GM19463 (cell line): Measurements from ENCODE around the gene CCNL1.

Experiments used
- ATAC-seq: cut with Tn5 transposase; IDR thresholded peaks from one replicate; pipeline ENCODE4 v1.9.1; 2021; ENCODE audit warnings: mild to moderate bottlenecking, moderate library complexity; ENCODE audit not compliant: unreplicated experiment

Gene CCNL1

DNA sequence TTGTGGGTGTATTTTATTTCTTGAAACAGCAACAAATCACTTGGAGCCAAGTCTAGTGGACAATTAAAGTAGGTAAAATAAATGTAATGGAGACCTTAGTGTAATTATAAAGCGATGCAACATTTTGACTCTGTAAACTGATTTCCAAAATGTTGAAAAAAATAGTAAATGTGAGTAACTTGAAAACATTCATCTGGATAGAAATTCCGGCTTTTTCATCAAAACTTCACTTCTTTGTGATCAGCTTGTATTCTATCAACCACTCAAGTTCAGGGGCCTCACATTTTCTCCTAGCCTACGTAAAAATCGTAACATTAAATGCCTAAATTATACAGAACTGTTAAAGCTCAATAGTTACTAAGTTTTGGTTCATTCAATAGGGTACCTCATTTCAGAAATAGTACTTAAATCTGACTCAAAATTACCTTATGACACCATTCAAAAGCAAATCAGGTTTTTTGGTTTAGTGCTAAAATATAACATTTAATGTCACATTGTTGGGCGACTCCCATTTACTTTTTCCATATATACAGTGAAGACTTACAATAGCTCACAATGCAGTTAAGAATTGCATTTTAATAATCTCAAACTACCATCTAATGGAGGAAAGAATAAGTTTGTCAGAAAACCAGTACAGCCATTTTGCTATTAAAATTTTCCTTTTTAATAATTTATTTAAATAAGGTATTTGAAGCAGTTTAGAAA, 12.7 kb downstream of the CCNL1 start:
- ATAC-seq, result no peak

DNA sequence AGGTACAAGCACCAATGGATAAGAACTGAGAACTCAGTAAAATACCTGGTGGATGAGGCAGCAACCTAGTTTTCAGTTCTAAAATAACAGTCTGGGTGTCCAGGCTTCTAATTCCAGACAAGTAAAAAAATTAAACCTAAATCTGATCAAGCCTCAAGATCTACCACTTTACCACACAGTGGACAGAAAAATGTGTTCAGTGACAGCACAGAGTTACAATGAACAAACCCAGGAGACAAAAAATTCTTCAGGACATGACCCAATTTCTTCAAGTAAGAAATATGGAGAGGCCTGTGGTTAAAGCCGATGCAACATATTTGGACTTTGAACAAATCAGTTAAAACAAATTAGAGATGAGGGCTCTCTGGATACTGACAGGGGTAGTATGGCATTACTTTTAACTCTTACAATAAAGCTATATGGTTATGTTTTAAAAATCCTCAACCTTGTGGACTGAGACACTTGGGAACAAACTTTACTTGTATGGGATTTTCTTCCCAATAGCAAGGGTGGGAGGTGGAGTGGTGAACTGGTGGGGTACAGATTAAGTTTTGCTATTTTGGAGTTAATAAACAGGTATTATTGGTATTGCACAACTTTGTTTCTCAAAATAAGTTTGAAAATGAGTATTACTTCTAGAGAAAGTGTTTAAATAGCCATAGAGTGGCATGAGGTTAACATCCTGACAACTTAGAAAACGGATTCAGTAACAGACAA, 14.2 kb downstream of the CCNL1 start:
- ATAC-seq, result no peak

DNA sequence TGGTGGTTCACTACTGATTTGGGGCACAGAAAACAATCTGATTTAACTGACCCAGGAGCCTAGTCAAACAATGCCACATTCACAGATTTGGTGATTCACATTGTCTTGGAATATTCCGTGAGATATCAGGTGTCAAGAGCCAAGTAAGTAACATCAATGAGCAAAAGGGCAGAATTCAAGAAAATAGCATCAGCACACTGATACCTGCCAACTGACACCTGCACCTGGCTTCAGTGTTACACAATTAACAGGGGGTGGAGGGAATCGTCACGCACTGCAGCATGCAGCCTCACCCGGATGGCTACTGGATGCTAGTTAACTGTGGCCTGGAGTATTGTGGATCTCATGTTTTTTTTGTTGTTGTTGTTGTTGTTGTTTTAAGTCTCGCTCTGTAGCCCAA, 17.6 kb downstream of the CCNL1 start:
- no peak for ATAC-seq

DNA sequence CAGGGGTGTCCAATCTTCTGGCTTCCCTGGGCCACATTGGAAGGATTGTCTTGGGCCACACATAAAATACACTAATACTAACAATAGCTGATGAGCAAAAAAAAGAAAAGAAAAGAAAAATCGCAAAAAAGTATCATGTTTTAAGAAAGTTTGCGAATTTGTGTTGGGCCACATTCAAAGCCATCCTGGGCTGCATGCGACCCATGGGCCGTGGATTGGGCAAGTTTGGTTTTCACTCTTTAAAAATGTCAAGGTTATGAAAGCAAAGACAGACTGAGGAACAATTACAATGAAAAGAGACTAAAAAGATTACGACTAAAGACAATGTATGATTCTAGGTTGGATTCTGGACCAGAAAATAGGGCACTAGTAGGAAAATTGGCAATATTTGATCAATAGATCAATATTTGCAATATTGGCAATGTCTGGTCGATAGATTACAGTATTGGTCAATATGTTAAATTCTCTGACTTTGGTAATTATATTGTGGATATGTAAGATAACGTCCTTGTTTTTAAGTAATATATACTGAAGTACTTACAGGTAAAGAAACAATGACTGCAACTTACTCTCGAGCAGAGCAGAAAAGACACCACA, 19.9 kb downstream of the CCNL1 start:
- ATAC-seq, result no peak

DNA sequence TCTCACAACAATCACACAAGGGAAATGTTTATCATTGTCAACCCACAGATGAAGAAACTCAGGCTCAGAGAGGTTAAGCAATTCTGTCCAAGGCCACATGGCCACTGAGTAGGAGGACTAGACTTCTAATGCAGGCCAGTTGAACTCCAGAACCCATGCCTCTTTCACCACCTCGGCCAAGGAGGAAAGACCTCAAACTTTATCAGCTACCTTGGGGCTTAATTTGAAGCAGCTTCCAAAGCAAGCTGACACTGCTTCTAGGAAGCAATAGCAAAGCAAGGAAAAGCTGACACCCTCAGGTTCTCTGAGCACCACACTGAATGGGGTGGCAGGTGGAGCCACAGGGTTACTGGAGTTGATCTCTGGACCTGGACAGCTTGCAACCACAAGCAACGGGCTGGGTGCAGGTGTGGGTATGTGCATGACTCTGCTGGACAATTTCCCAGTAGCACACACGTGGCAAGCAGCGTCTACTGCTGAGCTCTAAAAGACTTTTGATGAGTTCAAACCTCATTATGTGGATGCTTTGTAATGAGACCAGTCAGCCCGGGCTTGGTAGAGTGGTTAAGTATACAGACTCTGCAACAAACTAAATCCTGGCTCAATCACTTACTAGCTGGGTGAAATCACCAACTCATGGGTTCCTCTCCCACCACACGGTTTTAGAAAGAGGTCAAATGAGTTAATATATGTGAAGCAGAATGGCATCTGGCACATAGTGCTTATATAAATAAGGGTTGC, 23.1 kb downstream of the CCNL1 start:
- ATAC-seq, result peak; percentile 6

DNA sequence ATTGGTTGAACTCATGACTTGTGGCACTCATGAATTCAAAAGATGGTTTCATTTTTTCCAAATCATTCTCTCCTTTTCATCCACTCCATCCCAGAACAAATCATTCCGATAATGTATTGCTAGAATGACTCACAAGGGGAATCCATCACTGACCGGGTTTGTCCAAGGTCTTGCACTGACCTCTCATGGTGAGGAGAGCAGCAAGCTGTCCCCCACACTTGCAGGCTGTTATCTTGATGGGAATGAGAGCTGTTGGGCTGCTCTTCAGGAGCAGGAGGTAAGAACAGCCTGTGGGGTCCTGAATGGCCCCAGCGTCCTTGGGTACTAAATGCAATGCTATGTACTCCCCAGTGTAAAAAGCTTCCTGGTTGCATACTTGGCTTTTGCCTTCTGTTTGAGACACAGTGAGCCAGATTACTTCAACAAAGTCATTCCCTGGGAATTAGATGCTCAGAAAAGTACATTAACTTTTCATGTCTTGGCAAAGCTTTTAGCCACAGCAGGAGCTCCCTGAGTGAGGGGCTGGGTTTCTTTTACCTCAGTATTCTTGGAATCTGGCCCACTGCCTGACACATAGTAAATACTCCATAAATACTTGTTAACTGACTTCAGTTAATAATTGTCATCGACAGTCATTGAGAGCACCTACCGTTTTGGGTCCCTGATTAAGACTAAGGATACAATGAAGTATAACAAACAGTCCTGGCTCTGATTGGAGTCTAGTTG, 24.1 kb downstream of the CCNL1 start:
- no peak for ATAC-seq

DNA sequence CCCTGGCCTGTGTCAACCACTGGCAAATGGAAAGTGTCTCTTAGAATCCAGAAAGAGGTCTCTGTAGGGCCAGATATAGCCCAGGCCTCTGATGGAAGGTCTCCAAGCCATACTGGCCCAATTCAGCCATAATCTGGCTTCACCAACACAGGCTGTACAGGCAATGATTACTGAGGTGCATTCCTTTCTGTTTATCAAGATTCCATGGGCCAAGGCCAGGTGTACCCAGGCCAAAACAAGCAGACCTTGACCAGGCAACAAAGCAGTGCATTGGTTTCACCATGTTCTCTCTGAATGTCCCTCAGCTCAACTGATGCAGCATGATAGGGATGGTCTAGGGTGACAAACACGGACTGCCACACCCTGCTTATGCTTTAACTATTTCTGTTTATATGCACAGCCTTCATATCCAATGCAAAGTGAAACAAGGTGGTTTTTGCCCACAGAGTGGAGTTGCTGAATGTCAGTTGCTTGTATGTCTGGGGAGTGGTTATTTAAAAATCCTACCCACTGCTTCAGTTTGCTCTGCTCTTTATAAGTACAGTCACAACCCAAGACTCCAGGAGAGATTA, 25.2 kb downstream of the CCNL1 start:
- peak; percentile 54 for ATAC-seq

DNA sequence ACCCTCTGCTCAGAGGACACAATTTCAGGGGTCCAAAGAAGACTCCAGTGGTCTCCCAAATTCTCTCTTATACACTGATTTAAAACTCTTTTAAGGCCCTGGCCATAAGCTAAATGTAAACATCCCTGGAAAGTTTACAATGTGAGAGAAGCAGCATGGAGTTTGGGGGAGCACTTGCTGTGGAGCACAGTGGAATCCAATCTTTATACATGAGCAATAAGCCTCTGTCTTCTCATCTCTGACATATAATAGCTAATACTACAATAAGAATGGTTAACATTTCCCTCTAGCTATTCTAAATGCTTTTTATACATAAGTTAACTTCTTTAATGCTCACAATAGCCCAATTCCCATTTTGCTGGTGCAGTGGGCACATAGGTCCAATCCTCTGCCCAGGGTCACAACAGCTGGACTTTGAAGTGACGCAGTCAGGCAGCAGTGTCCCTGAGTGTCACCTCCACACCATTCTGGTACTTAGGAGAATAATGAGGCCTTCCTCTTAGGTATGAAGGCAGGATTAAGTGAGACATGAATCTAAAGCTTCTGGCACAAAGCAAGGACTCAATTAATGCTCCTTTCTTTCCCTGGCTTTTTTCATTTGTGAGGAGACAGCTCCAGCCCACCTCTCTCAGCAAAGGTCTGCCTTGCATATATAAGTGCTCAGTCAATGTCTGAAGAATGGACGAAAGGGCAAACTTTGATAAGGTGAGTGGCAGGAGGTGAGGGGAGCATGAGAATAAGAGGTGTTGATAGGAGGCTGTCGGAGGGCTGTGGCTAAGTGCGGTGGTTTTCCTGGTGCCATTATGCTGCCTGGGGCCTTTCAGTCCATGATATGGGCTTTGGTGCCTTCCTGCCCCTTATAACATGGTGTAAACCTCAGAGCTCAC, 26.3 kb downstream of the CCNL1 start:
- ATAC-seq, result no peak

DNA sequence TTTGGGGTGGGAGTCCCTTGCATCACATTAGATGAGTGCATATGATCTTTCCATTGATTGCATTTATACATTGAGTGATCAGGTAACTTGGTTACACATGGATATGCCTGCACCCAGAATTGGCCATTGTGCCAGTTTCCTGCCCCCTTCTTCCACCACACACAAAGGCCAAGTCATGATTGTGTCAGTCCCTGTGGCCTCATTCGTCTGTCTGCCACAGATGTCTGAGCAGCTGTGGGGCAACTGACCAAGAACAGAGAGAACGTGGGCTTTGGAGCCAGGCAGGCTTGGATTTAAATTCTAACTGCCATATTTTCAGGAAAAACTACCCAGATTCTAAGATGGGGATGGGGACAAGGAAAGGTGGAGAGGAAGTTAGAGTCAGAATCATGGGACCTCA, 27.0 kb downstream of the CCNL1 start:
- no peak for ATAC-seq

DNA sequence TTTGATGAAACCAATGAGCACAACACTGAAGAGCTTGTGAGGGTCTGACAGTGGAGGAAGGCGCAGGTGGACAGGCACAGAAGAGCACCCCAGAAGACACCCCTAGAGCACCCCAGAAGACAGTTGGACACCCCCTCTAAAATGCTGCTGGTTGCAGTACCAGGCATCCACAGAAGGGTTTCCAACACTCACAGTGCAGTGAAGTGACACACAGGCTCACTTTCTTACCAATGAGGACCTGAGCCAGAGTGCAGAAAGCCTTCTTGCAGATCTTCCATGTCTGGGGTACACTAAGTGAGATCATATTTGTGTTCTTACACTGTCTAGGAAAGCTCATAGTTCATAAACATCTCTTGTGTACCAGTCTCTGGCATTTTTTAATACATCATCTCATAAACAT, 27.6 kb downstream of the CCNL1 start:
- ATAC-seq, result no peak

DNA sequence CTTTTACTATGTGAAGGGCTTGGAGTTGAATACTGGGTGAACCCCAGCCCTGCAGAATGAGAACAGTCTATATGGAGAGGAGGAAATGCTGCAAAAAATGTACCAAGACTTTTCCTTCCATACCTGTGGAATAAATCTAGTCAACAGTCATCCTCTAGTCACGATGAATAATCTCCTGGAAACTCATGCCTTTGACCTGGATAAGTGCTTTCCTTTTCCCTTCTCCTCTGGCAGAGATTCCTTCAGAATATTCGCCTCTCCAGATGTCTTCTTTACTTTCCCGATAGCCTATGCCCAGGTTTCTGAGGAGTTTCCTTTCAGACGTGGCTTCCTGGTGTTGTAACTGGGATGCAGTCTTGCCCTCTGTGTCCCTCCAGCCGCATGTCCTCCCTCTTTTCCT, 28.1 kb downstream of the CCNL1 start:
- no peak for ATAC-seq

DNA sequence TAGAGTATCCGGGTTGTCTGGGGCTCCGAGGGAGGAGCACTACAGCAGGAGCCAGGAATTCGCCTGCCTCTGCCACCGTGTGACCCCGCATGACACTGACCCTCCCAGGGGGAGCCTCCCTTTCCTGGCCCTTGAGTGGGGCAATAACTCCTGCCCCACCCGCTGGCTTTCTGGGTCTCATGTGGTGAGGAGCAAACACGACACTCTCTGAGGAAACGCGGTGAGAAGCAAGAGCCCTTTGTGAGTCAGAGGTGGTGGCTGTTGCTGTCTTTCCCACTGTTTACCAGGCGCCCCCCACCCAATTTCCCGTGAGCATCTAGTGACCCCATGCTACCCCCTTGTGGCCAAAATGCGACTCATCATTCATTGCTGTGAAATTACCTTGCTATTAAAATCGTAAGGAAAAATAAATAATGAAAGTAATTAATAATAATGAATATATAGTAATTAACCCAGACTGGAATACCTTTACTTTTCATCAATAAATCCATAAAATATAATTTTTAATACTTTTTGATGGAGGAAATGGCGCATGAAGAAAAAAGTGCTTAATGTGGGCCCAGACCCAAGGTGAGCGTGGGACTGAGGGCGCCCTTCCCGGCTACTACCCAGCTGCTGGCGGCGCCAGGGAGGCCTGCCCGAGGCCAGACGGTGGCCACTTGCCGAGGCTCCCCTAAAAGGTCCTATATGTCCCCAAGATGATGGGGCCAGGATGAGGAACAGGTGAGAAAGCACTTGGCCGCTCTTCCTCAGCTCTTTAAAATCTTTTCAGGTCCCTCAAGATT, 29.3 kb downstream of the CCNL1 start:
- no peak for ATAC-seq

DNA sequence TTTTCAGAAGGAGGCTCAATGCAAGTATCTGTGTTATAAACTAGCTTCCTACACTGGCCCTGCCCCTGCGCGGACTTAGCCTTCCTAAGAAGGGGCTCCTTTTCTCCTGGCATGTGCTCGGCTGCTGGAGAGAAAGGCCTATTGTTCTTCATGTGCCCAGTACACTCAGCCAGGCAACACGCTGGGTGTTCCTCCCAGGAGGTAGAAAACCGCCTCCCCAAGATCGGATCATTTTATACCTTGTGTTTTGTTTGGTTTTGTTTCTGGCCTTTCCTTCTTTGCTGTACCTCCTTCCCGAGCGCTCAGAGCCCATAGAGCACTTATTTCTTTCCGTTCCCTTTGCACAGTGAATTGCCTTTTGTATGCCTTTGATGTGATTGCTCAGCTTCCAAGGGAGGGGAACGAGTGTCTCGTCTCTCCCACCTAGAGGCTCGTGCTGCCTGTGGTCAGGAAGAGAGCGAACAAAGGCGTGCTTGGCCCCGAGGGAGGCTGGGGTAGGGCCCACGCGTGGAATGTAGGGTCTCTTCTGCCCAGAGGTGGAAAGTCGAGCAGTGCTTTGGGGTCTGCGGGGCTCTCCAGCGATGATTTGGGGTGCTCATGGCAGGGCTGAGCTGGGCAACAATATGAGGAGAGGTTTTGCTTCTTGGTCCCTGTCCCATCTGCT, 30.0 kb downstream of the CCNL1 start:
- ATAC-seq, result no peak

DNA sequence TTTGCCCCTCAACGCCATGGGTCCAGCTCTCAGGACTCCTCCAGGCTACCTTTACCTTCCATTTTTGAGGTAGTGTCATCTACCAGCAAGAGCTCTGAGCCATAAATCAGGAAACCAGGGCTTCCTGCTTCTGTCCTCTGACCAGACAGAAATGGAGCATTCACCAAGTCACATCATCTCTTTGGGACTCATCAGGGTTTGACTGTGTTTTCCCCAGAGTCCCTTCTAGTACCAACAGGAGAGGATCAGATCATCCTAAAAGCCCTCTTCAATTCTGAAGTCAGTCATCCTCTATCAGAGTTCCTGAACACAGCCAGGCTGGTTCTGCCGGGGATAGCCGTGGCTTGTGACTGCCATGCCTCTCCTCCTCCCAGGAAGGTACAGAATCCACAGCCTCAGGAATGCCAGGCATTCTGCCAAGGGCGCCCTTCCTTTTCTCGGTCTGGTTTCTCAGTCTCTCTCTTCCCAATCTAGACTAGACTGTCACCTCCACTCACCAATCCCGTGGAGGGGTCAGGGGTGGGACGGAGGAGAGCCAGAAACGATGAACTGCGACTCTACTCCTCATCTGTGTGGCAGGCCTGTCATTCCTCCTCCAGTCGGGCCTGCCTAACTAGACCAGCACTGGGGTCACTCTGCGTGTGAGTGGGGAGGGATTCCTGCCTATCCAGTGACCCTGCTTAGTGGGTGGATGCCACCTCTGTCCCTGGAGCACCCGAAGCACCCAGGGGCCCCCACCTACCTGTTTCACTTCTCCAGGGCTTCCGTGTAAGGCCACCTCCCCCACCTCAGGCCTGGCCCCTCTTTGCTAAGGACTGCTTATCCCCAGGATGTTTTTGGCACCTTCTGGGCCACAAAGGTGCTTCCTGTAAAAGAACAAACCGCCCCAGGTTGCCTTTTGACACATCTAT, 30.9 kb downstream of the CCNL1 start:
- ATAC-seq, result peak; percentile 22

DNA sequence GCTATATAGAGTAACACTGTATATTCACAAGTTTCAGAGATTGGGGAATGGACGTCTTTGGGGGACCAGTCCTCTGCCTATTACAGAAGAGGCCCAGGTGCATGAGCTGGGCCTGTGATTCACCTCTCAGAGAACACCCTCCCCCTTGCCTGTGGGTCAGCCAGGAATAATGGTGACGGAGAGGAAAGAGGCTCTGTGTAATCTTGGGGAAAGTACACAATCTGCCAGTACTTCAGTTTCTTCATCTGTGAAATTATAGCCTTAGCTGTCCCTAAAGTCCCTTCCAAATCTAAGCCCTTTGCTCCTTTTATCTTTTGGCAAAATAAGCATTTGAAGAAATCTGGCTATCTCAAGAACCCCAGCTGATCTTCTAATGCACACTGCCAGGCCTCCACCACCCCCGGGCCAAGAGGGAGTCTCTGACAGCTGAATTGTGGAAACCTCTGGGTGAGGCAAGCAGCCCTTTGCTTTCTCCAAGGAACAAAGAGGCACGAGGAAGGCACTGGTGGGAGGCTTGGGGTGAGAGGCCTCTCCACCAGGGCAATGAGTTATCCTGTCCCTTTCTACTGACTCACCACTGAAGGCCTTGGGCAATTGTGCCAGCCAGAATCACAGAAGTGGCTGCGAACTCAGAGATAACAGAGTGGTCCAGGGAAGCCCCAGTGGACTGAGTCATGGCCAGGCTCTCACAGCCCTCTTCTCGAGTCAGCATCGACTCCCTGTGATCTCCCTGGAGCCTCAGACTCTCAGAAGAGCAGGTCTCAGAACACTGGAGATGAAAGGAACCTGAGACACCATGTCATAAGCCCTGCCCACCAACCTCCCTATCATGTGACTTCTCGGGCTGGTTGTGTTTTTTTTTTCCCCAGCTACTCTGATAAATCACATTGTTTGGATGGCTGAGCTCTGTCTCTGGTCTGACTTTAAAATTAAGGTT, 31.8 kb downstream of the CCNL1 start:
- peak; percentile 55 for ATAC-seq

DNA sequence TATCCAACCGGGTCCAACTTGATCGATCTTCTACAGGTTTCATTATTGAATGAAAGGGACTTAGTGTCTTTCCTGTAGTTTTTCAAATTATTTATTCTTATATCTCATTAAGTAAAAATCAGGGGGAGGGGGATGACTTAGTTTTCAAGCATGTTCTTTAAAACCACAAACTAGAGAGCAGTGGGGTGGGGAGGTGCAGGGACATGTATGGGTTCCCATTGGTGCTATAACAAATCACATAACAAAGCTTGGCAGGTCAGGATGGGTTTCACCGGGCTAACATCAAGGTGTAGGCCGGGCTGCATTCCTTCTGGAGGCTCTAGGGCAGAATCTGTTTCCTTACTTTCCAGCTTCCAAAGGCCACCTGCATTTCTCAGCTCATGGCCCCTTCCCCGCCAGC, 32.7 kb downstream of the CCNL1 start:
- no peak for ATAC-seq
